ENCODE data around the gene HAAO. TPM values are rescaled to one million over a fixed set of nuclear protein-coding genes. Genes with fewer than 3 reads are reported as not detected.

HAAO gene
- total RNA-seq, 1 donor from 2014 or later: not detected

GRCh38 chr2:42725657-42726056 lies 66.7 kb downstream of the HAAO start:
- no peak for DNase-seq
- H3K27me3 Mint-ChIP-seq (ENCODE audit: unreplicated experiment): peaks cover 2% of the 10 kb centered on the region
- H3K36me3 Mint-ChIP-seq (ENCODE audit: unreplicated experiment): peaks cover 24% of the 10 kb centered on the region
- H3K4me1 Mint-ChIP-seq (ENCODE audit: low read depth, unreplicated experiment): no peaks in the 10 kb centered on the region
- TF ChIP-seq, protein P1, sequence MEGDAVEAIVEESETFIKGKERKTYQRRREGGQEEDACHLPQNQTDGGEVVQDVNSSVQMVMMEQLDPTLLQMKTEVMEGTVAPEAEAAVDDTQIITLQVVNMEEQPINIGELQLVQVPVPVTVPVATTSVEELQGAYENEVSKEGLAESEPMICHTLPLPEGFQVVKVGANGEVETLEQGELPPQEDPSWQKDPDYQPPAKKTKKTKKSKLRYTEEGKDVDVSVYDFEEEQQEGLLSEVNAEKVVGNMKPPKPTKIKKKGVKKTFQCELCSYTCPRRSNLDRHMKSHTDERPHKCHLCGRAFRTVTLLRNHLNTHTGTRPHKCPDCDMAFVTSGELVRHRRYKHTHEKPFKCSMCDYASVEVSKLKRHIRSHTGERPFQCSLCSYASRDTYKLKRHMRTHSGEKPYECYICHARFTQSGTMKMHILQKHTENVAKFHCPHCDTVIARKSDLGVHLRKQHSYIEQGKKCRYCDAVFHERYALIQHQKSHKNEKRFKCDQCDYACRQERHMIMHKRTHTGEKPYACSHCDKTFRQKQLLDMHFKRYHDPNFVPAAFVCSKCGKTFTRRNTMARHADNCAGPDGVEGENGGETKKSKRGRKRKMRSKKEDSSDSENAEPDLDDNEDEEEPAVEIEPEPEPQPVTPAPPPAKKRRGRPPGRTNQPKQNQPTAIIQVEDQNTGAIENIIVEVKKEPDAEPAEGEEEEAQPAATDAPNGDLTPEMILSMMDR (IDR thresholded peaks at IDR 0.05; ENCODE audit: partially characterized antibody, unreplicated experiment): no peak
- no peak overlapping the region for H3K27ac Mint-ChIP-seq (ENCODE audit: unreplicated experiment)
- no peak overlapping the region for H3K4me3 Mint-ChIP-seq (ENCODE audit: unreplicated experiment)
- peaks cover 6% of the 10 kb centered on the region for H3K9me3 Mint-ChIP-seq (ENCODE audit: unreplicated experiment)

DNA sequence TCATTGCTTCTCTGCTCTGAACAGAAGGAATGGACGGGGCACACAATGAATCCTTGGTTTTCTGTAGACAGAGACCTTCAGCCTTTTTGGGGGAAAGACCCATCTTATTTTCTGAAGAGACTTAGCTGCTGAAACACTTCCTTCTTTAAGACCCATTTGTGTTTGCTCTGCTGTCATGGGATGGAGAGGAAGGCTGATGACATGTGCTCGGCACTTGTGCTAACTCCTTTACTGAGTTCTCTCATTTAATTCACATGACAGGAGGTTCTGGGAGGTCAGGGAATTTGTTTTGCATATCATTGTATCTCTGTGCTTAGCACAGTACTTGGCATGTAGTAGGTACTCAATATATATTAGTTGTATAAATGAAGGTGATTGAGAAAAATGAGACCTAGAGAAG lies 67.5 kb downstream of the HAAO start:
- H3K4me3 Mint-ChIP-seq (ENCODE audit: unreplicated experiment): no peak overlapping the region
- peaks cover 6% of the 10 kb centered on the region for H3K9me3 Mint-ChIP-seq (ENCODE audit: unreplicated experiment)
- no peaks in the 10 kb centered on the region for H3K4me1 Mint-ChIP-seq (ENCODE audit: low read depth, unreplicated experiment)
- peaks cover 17% of the 10 kb centered on the region for H3K36me3 Mint-ChIP-seq (ENCODE audit: unreplicated experiment)
- H3K27me3 Mint-ChIP-seq (ENCODE audit: unreplicated experiment): peaks cover 2% of the 10 kb centered on the region
- H3K27ac Mint-ChIP-seq (ENCODE audit: unreplicated experiment): no peak overlapping the region
- TF ChIP-seq, protein P1 (IDR thresholded peaks at IDR 0.05; ENCODE audit: partially characterized antibody, unreplicated experiment): no peak
- no peak for DNase-seq

GRCh38 chr2:42723465-42723864 lies 68.9 kb downstream of the HAAO start:
- no peak overlapping the region for H3K27ac Mint-ChIP-seq (ENCODE audit: unreplicated experiment)
- no peaks in the 10 kb centered on the region for H3K4me1 Mint-ChIP-seq (ENCODE audit: low read depth, unreplicated experiment)
- TF ChIP-seq, protein P1 (IDR thresholded peaks at IDR 0.05; ENCODE audit: partially characterized antibody, unreplicated experiment): no peak
- H3K9me3 Mint-ChIP-seq (ENCODE audit: unreplicated experiment): peaks cover 3% of the 10 kb centered on the region
- no peak for DNase-seq
- H3K27me3 Mint-ChIP-seq (ENCODE audit: unreplicated experiment): no peaks in the 10 kb centered on the region
- no peak overlapping the region for H3K4me3 Mint-ChIP-seq (ENCODE audit: unreplicated experiment)
- H3K36me3 Mint-ChIP-seq (ENCODE audit: unreplicated experiment): peaks cover 6% of the 10 kb centered on the region

- Mint-ChIP-seq H3K27me3 (ENCODE audit: unreplicated experiment) (no peaks in the 10 kb centered on the region), H3K9me3 (ENCODE audit: unreplicated experiment) (peaks cover 3% of the 10 kb centered on the region), H3K4me3 (ENCODE audit: unreplicated experiment) (no peak overlapping the region), H3K27ac (ENCODE audit: unreplicated experiment) (no peak overlapping the region), H3K4me1 (ENCODE audit: low read depth, unreplicated experiment) (no peaks in the 10 kb centered on the region), H3K36me3 (ENCODE audit: unreplicated experiment) (no peaks in the 10 kb centered on the region)
- no peak for DNase-seq
- TF ChIP-seq, protein P1 (IDR thresholded peaks at IDR 0.05; ENCODE audit: partially characterized antibody, unreplicated experiment): no peak
These were observed 69.8 kb downstream of the HAAO start for GRCh38 chr2:42722320-42723190.

- Mint-ChIP-seq H3K27me3 (ENCODE audit: unreplicated experiment) (no peaks in the 10 kb centered on the region), H3K4me3 (ENCODE audit: unreplicated experiment) (no peak overlapping the region), H3K9me3 (ENCODE audit: unreplicated experiment) (no peaks in the 10 kb centered on the region), H3K4me1 (ENCODE audit: low read depth, unreplicated experiment) (no peaks in the 10 kb centered on the region), H3K36me3 (ENCODE audit: unreplicated experiment) (no peaks in the 10 kb centered on the region), H3K27ac (ENCODE audit: unreplicated experiment) (no peak overlapping the region)
- DNase-seq: no peak
- TF ChIP-seq, protein P1 (IDR thresholded peaks at IDR 0.05; ENCODE audit: partially characterized antibody, unreplicated experiment): no peak
These were observed 70.5 kb downstream of the HAAO start for GRCh38 chr2:42721898-42722297.

Measured in glutamatergic neuron (in vitro differentiated cells).